Spleen (tissue), 7 donors: ENCODE measurements around the gene ERC2.

Experiments
- CTCF ChIP-seq, 11 experiments: fragments of 200-600 bp in 7 of 11; fragments of 450-650 bp in 4 of 11; sonication (generic) in 4 of 11; IDR thresholded peaks in 8 of 11; conservative IDR thresholded peaks in 3 of 11; 1 replicate in 7 of 11; 2 replicates in 4 of 11; pipeline versions ENCODE4 v1.4.0 to v1.8.0; 2016 to 2021; ENCODE audit warnings: antibody characterized with exemption in 11 of 11, inconsistent platforms in 4 of 11, mild to moderate bottlenecking in 1 of 11
- POLR2A ChIP-seq, 3 donors: fragments of 450-650 bp; IDR thresholded peaks; one replicate each; pipeline ENCODE4 v1.5.1; 2017; ENCODE audit warnings: antibody characterized with exemption in 3 of 3, mild to moderate bottlenecking in 1 of 3
- POLR2AphosphoS5 ChIP-seq, 3 donors: sonication (generic); formaldehyde crosslinking; IDR thresholded peaks; one replicate each; pipeline ENCODE4 v1.5.1; 2017; ENCODE audit warnings: antibody characterized with exemption in 3 of 3
- donor health status: DM: no; HTN: no; CAD: no; lungs with moderate emphysema.
- donor health status: DM: no; HTN: no; CAD: no.
- donor health status: DM: no; HTN: no; CAD: no.

GRCh38 chr3:56422316-56422715, 46.0 kb downstream of the ERC2 start:
- TF ChIP-seq CTCF (IDR thresholded peaks at IDR 0.05 in 8 of 11, conservative IDR thresholded peaks at IDR 0.05 in 3 of 11) (no peak), POLR2AphosphoS5 (IDR thresholded peaks at IDR 0.05) (no peak), POLR2A (IDR thresholded peaks at IDR 0.05) (no peak)
